Uterus (tissue), 2 donors: Measurements from ENCODE around the gene KRT86.

Experiments used
- CTCF ChIP-seq, 4 experiments: fragments of 200-600 bp in 2 of 4; fragments of 450-650 bp in 2 of 4; sonication (generic) in 2 of 4; IDR thresholded peaks; one replicate each; pipeline ENCODE4 v1.5.1; 2016 to 2019; ENCODE audit warnings: antibody characterized with exemption in 4 of 4, mild to moderate bottlenecking in 2 of 4, moderate library complexity in 1 of 4
- POLR2A ChIP-seq, 2 donors: fragments of 450-650 bp; IDR thresholded peaks; one replicate each; pipeline ENCODE4 v1.6.1; 2016; ENCODE audit warnings: antibody characterized with exemption in 2 of 2, mild to moderate bottlenecking in 1 of 2, moderate library complexity in 1 of 2

- TF ChIP-seq CTCF (IDR thresholded peaks at IDR 0.05) (no peak), POLR2A (IDR thresholded peaks at IDR 0.05) (no peak)
Measured at GRCh38 chr12:52241205-52241842, 33.1 kb upstream of the KRT86 start.
